Endothelial cell of umbilical vein (primary cell): ENCODE data around the gene CARD10. TPM values are rescaled to one million over a fixed set of nuclear protein-coding genes. Genes with fewer than 3 reads are reported as not detected.
A peak's percentile ranks its signal among the peaks of the same experiment; 100 is the strongest.

Source experiments
- BruUV-seq: library from RNA; stranded (reverse); fragments of 400-500 nt; replicated peaks from 2 replicates; lab custom pipeline; 2021; lab: Mats Ljungman, UMichigan
- CTCF ChIA-PET: fragments of 300-600, 350-600 bp; sonication (Branson Sonifier 250); formaldehyde crosslinking; loops from one replicate; lab custom pipeline; 2021; ENCODE audit warnings: antibody characterized with exemption, inconsistent platforms; lab: Charles Lee
- POLR2A ChIA-PET: fragments of 300-600, 350-600 bp; sonication (Branson Sonifier 250); formaldehyde crosslinking; loops from one replicate; lab custom pipeline; 2021; ENCODE audit warnings: antibody characterized with exemption, inconsistent platforms; lab: Charles Lee
- DNase-seq: peaks from one replicate; pipeline ENCODE4 v3.0.0-alpha.2; 2011; ENCODE audit warnings: low read depth, low spot score
- FAIRE-seq: peaks from 2 replicates; lab custom pipeline; 2011; peaks lifted over from hg19 to GRCh38; lab: Jason Lieb, UNC
- H2AFZ ChIP-seq: 2 replicates; pipeline ENCODE4 v1.6.0; 2012; ENCODE audit warnings: low read depth, low read length, control low read depth, inconsistent platforms
- H3K27ac ChIP-seq: 2 replicates; pipeline ENCODE4 v1.5.1; 2011; ENCODE audit warnings: low read depth, mild to moderate bottlenecking, control low read depth, low read length, moderate library complexity; ENCODE audit not compliant: insufficient read depth
- H3K27me3 ChIP-seq, 2 experiments: 2 replicates each; pipeline versions ENCODE4 v1.6.0 to v1.6.1; 2011; ENCODE audit warnings: low read length in 2 of 2, mixed read lengths in 1 of 2; ENCODE audit not compliant: control insufficient read depth in 2 of 2, insufficient read depth in 2 of 2
- H3K36me3 ChIP-seq, 2 experiments: 2 replicates in 1 of 2; 3 replicates in 1 of 2; pipeline ENCODE4 v1.5.1; 2011; ENCODE audit warnings: low read length in 2 of 2, mild to moderate bottlenecking in 1 of 2, moderate library complexity in 1 of 2; ENCODE audit not compliant: control insufficient read depth in 2 of 2, insufficient read depth in 2 of 2; ENCODE audit errors: extremely low read depth in 1 of 2
- H3K4me1 ChIP-seq: 3 replicates; pipeline ENCODE4 v1.5.1; 2011; ENCODE audit warnings: mild to moderate bottlenecking, low read length; ENCODE audit not compliant: control insufficient read depth, insufficient read depth; ENCODE audit errors: extremely low read depth
- H3K4me2 ChIP-seq: 2 replicates; pipeline ENCODE4 v1.6.1; 2011; ENCODE audit warnings: low read length, control low read depth, mixed read lengths; ENCODE audit not compliant: insufficient read depth
- H3K4me3 ChIP-seq, 3 experiments: fragments of 200-600 bp in 1 of 3; sonication (generic), shearing (Covaris generic) in 1 of 3; replicated peaks in 1 of 3; 2 replicates each; pipeline ENCODE4 v1.5.1; 2011 to 2016; ENCODE audit warnings: control low read depth in 3 of 3, low read length in 3 of 3, mild to moderate bottlenecking in 2 of 3, inconsistent platforms in 1 of 3, low read depth in 1 of 3, moderate library complexity in 1 of 3; ENCODE audit not compliant: insufficient read depth in 1 of 3
- H3K79me2 ChIP-seq: 2 replicates; pipeline ENCODE4 v1.6.0; 2012; ENCODE audit warnings: low read length, inconsistent platforms; ENCODE audit not compliant: control insufficient read depth, insufficient read depth
- H3K9ac ChIP-seq: replicated peaks from 2 replicates; pipeline ENCODE3; 2011; ENCODE audit warnings: low read length, control low read depth; ENCODE audit not compliant: insufficient read depth; ENCODE audit errors: extremely low read depth
- H3K9me1 ChIP-seq: replicated peaks from 3 replicates; pipeline ENCODE4 v1.6.0; 2011; ENCODE audit warnings: mild to moderate bottlenecking, low read length; ENCODE audit not compliant: control insufficient read depth, insufficient read depth; ENCODE audit errors: extremely low read depth
- H3K9me3 ChIP-seq: replicated peaks from 2 replicates; pipeline ENCODE4 v1.5.1; 2012; ENCODE audit warnings: low read length, inconsistent platforms; ENCODE audit not compliant: control insufficient read depth, insufficient read depth
- H4K20me1 ChIP-seq: replicated peaks from 2 replicates; pipeline ENCODE3; 2011; ENCODE audit warnings: mild to moderate bottlenecking, low read length; ENCODE audit not compliant: control insufficient read depth, insufficient read depth; ENCODE audit errors: extremely low read depth
- EZH2 ChIP-seq: IDR thresholded peaks from 2 replicates; pipeline ENCODE4 v1.6.1; 2012; ENCODE audit warnings: borderline replicate concordance, low read depth, mild to moderate bottlenecking, moderate library complexity, low read length, inconsistent platforms; ENCODE audit not compliant: severe bottlenecking
- FOS ChIP-seq: IDR thresholded peaks from 2 replicates; pipeline ENCODE4 v1.6.1; 2011; ENCODE audit warnings: mild to moderate bottlenecking, low read length, moderate library complexity, borderline replicate concordance; ENCODE audit not compliant: insufficient read depth
- GATA2 ChIP-seq: IDR thresholded peaks from 2 replicates; pipeline ENCODE4 v1.7.0; 2011; ENCODE audit warnings: low read depth, mild to moderate bottlenecking, moderate library complexity, mixed read lengths, low read length; ENCODE audit not compliant: insufficient read length, insufficient read depth
- JUN ChIP-seq: IDR thresholded peaks from 2 replicates; pipeline ENCODE4 v1.6.1; 2011; ENCODE audit warnings: borderline replicate concordance, low read depth; ENCODE audit not compliant: insufficient read length, insufficient read depth
- MAX ChIP-seq: IDR thresholded peaks from 2 replicates; pipeline ENCODE4 v1.6.1; 2011; ENCODE audit not compliant: insufficient read depth, insufficient read length
- MYC ChIP-seq: IDR thresholded peaks from one replicate; pipeline ENCODE4 v1.6.1; 2011; ENCODE audit warnings: mild to moderate bottlenecking, low read depth, low read length
- POLR2A ChIP-seq: IDR thresholded peaks from 2 replicates; pipeline ENCODE4 v1.6.1; 2012; ENCODE audit warnings: low read depth, mild to moderate bottlenecking, control low read depth, low read length
- POLR2AphosphoS5 ChIP-seq: IDR thresholded peaks from 2 replicates; pipeline ENCODE4 v1.6.1; 2012; ENCODE audit warnings: low read depth, mild to moderate bottlenecking, control low read depth, low read length, moderate library complexity; ENCODE audit not compliant: insufficient read depth
- dilution Hi-C: fragments of 300-500 bp; cut with MboI; formaldehyde crosslinking; loops from one replicate; pipeline ENCODE4 v1.15.0; 2019; ENCODE audit warnings: low sequenced_read_pairs; ENCODE audit not compliant: extremely low pct_ligation_motif_present
- intact Hi-C: fragments of 100-400 bp; cut with micrococcal nuclease; formaldehyde crosslinking; loops from one replicate; pipeline ENCODE4 v1.10.0; 2022
- polyA plus RNA-seq, 4 experiments: library from polyadenylated mRNA; depleted of rRNA in 3 of 4; stranded (reverse) in 3 of 4; unstranded in 1 of 4; fragments of >200 nt; gene quantifications; 2 replicates each; pipeline versions ENCODE4 v1.2.1 to v1.2.3, GENCODE V29; 2011 to 2012; ENCODE audit warnings: missing spikeins in 1 of 4
- total RNA-seq: library from RNA; stranded (reverse); gene quantifications from 2 replicates; pipeline ENCODE4 v1.2.3, GENCODE V29; 2021
- TF ChIP-seq, protein P1 (sequence below), 2 donors: IDR thresholded peaks; 1 replicate in 1 of 2; 2 replicates in 1 of 2; pipeline ENCODE4 v1.5.1; 2011; ENCODE audit warnings: low read length in 2 of 2, mild to moderate bottlenecking in 2 of 2, moderate library complexity in 2 of 2, control low read depth in 1 of 2, inconsistent platforms in 1 of 2, low read depth in 1 of 2; ENCODE audit not compliant: insufficient read depth in 1 of 2; ENCODE audit errors: extremely low read depth in 1 of 2

Gene CARD10
- total and polyA plus RNA-seq, 2 donors (not counting 3 experiments of a cell fraction or from before 2014, with no cell fraction given) = 36.1 to 39.5 TPM

DNA sequence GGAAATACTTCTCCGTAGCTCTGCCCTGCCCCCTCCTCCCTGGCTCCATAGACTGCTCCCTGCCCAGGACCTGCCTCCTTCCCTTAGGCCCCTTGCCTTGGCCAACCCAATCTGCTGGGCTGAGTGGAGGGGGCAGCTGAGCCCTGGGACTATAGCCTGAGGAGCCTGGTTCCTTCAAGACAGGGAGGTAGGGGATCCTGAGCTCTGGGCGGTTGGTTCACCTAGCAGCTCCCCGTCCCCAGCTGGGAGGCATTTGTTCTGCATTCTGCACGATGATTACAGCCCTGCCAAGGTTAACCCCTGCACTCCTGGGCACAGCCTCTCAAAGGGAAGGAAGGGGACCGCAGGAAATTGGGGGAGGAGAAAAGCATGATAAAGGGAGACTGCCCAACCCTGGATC lies 37.5 kb upstream of the CARD10 start:
- H3K27me3 ChIP-seq = no peaks in the 10 kb centered on the region
- no peak overlapping the region for H3K4me3 ChIP-seq
- TF ChIP-seq, protein P1, sequence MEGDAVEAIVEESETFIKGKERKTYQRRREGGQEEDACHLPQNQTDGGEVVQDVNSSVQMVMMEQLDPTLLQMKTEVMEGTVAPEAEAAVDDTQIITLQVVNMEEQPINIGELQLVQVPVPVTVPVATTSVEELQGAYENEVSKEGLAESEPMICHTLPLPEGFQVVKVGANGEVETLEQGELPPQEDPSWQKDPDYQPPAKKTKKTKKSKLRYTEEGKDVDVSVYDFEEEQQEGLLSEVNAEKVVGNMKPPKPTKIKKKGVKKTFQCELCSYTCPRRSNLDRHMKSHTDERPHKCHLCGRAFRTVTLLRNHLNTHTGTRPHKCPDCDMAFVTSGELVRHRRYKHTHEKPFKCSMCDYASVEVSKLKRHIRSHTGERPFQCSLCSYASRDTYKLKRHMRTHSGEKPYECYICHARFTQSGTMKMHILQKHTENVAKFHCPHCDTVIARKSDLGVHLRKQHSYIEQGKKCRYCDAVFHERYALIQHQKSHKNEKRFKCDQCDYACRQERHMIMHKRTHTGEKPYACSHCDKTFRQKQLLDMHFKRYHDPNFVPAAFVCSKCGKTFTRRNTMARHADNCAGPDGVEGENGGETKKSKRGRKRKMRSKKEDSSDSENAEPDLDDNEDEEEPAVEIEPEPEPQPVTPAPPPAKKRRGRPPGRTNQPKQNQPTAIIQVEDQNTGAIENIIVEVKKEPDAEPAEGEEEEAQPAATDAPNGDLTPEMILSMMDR (IDR thresholded peaks at IDR 0.05; ENCODE audit: extremely low read depth in 1 of 2, insufficient read depth in 1 of 2, low read depth in 1 of 2, low read length in 2 of 2) = no peak
- TF ChIP-seq MAX = no peak
- TF ChIP-seq GATA2 = no peak
- no peak for TF ChIP-seq MYC
- TF ChIP-seq POLR2A = no peak
- TF ChIP-seq POLR2AphosphoS5 = no peak
- TF ChIP-seq JUN = no peak
- no peak for TF ChIP-seq EZH2
- no peak for TF ChIP-seq FOS
- DNase-seq (no peak), FAIRE-seq (peak; percentile 67)
- H3K9me1 ChIP-seq = no peaks in the 10 kb centered on the region
- H3K9ac ChIP-seq = no peak overlapping the region
- H3K4me1 ChIP-seq = peaks cover 32% of the 10 kb centered on the region
- H3K79me2 ChIP-seq = peaks cover 10% of the 10 kb centered on the region
- no peak overlapping the region for H3K27ac ChIP-seq
- H3K36me3 ChIP-seq = no peaks in the 10 kb centered on the region
- CTCF ChIA-PET = interaction anchor here (1.7 to 21.8 kb wide), 2 partner anchors 11 kb away, joined by 10 to 977 read pairs; no protein-coding TSS in a partner anchor
- intact Hi-C loops = loop anchor here (1.0 kb wide), 1 partner anchor 10 kb away; no protein-coding TSS in a partner anchor
- BruUV-seq = no TSS peak
- H4K20me1 ChIP-seq = no peaks in the 10 kb centered on the region
- H3K9me3 ChIP-seq = no peaks in the 10 kb centered on the region
- POLR2A ChIA-PET = no interaction called here
- dilution Hi-C loops = no loop called here
- H3K4me2 ChIP-seq = no peak overlapping the region
- no peak overlapping the region for H2AFZ ChIP-seq
